ENCODE measurements around the gene ALOX5AP.

DNA sequence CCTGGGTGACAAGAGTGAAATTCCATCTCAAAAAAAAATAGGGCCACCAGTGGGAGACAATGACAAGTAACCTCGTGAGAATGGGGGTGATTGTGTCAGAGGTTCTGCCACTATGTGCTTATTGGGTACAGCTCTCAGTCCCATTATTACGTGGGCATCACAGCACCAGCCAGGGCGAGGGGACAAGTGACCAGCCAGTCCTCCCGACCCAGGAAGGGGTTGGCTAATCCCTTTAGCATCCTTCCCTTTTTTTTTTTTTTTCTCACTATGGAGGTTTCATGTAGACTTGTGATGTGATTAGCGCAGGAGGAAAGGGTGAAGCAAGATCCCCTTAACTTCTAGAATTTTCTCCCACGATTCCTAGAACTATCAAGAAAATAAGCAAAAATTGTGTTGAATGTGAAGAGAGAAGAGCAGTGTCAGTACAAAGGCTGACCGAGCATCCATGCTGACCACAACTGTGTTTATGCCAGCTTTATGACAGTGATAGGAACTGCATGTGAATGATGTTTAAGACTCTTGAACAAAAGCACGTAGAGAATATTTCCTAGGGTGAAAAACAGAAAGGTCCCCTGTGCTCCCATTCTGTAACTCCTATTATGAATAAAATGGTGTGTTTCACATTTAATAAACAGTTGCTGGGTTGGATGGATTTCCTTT is 50.0 kb downstream of the ALOX5AP start:
- TF ChIP-seq GATA2 (IDR thresholded peaks at IDR 0.05; ENCODE audit: low read depth, low read length): no peak
- no peak for TF ChIP-seq GATA3 (IDR thresholded peaks at IDR 0.05; ENCODE audit: low read depth, low read length)

Data from SH-SY5Y (cell line).